Neural cell (in vitro differentiated cells): ENCODE results near the gene MMP28.

Experiments
- EP300 ChIP-seq: fragments of 450-650 bp; conservative IDR thresholded peaks from 2 replicates; pipeline ENCODE4 v1.6.1; 2014; ENCODE audit warnings: antibody characterized with exemption, mild to moderate bottlenecking, moderate library complexity; ENCODE audit not compliant: poor library complexity, severe bottlenecking
- EZH2 ChIP-seq: fragments of 200-600, 300-800 bp; shearing (Covaris generic), sonication (generic); IDR thresholded peaks from 2 replicates; pipeline ENCODE4 v1.6.1; 2014; ENCODE audit warnings: antibody characterized with exemption, low read length, borderline replicate concordance, mild to moderate bottlenecking; ENCODE audit not compliant: insufficient read depth, poor library complexity, severe bottlenecking
- MXI1 ChIP-seq: fragments of 450-650 bp; conservative IDR thresholded peaks from 2 replicates; pipeline ENCODE4 v1.6.1; 2014; ENCODE audit warnings: antibody characterized with exemption, mild to moderate bottlenecking; ENCODE audit not compliant: poor library complexity, severe bottlenecking
- POLR2AphosphoS5 ChIP-seq: IDR thresholded peaks from 2 replicates; pipeline ENCODE4 v1.6.1; 2012
- RAD21 ChIP-seq: fragments of 450-650 bp; conservative IDR thresholded peaks from 2 replicates; pipeline ENCODE4 v1.6.1; 2014; ENCODE audit warnings: antibody characterized with exemption, mild to moderate bottlenecking, moderate library complexity
- SMC3 ChIP-seq: fragments of 450-650 bp; conservative IDR thresholded peaks from 2 replicates; pipeline ENCODE4 v1.6.1; 2014; ENCODE audit warnings: antibody characterized with exemption, mild to moderate bottlenecking, moderate library complexity; ENCODE audit not compliant: poor library complexity
- TAF1 ChIP-seq: IDR thresholded peaks from 2 replicates; pipeline ENCODE4 v1.6.1; 2012; ENCODE audit warnings: low read depth
- TF ChIP-seq, protein P1 (sequence below): fragments of 450-650 bp; IDR thresholded peaks from 2 replicates; pipeline ENCODE4 v1.5.1; 2014; ENCODE audit warnings: antibody characterized with exemption, mild to moderate bottlenecking, moderate library complexity; ENCODE audit not compliant: poor library complexity, severe bottlenecking
- TF ChIP-seq, protein P2 (sequence below): IDR thresholded peaks from 2 replicates; pipeline ENCODE4 v1.6.1; 2012; ENCODE audit warnings: borderline replicate concordance

GRCh38 chr17:35766903-35767510, 28.4 kb downstream of the MMP28 start:
- TF ChIP-seq, protein P1, sequence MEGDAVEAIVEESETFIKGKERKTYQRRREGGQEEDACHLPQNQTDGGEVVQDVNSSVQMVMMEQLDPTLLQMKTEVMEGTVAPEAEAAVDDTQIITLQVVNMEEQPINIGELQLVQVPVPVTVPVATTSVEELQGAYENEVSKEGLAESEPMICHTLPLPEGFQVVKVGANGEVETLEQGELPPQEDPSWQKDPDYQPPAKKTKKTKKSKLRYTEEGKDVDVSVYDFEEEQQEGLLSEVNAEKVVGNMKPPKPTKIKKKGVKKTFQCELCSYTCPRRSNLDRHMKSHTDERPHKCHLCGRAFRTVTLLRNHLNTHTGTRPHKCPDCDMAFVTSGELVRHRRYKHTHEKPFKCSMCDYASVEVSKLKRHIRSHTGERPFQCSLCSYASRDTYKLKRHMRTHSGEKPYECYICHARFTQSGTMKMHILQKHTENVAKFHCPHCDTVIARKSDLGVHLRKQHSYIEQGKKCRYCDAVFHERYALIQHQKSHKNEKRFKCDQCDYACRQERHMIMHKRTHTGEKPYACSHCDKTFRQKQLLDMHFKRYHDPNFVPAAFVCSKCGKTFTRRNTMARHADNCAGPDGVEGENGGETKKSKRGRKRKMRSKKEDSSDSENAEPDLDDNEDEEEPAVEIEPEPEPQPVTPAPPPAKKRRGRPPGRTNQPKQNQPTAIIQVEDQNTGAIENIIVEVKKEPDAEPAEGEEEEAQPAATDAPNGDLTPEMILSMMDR: peak; percentile 61
- TF ChIP-seq EZH2: no peak
- TF ChIP-seq RAD21: peak; percentile 53
- TF ChIP-seq POLR2AphosphoS5: no peak
- TF ChIP-seq EP300: no peak
- TF ChIP-seq, protein P2, sequence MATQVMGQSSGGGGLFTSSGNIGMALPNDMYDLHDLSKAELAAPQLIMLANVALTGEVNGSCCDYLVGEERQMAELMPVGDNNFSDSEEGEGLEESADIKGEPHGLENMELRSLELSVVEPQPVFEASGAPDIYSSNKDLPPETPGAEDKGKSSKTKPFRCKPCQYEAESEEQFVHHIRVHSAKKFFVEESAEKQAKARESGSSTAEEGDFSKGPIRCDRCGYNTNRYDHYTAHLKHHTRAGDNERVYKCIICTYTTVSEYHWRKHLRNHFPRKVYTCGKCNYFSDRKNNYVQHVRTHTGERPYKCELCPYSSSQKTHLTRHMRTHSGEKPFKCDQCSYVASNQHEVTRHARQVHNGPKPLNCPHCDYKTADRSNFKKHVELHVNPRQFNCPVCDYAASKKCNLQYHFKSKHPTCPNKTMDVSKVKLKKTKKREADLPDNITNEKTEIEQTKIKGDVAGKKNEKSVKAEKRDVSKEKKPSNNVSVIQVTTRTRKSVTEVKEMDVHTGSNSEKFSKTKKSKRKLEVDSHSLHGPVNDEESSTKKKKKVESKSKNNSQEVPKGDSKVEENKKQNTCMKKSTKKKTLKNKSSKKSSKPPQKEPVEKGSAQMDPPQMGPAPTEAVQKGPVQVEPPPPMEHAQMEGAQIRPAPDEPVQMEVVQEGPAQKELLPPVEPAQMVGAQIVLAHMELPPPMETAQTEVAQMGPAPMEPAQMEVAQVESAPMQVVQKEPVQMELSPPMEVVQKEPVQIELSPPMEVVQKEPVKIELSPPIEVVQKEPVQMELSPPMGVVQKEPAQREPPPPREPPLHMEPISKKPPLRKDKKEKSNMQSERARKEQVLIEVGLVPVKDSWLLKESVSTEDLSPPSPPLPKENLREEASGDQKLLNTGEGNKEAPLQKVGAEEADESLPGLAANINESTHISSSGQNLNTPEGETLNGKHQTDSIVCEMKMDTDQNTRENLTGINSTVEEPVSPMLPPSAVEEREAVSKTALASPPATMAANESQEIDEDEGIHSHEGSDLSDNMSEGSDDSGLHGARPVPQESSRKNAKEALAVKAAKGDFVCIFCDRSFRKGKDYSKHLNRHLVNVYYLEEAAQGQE: no peak
- no peak for TF ChIP-seq SMC3
- no peak for TF ChIP-seq MXI1
- TF ChIP-seq TAF1: no peak
